ENCODE results near the gene RNF11.

The RNF11 gene

DNA sequence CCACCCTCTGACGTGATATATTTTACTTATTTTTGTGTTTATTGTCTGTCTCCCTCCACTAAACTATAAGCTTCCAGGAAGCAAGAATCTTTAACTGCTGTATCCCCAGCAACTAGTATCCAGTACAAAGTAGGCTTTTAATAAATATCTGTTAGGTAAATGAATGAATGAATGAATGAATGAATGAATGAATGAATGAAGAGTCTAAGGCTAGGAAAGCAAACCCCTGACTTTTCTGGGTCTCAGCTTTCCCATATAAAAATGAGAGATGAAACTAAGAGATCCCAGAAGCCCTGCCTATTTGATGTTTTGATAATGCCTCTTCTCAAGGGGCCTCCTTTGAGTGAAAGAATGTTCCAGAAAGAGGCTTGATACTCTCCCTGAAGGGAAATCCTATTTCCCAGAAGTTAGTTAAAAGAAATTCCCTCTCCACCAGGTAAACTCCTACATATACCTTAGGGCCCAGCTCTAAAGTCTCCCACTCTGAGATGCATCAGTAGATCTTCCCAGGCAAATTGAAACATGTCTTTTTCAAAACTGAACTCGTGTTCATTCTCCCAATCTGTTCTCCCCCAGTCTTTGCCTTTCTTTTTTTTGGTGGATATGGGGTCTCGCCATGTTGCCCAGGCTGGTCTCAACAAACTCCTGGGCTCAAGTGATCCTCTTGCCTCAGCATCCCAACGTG lies 86.5 kb downstream of the RNF11 start:
- TF ChIP-seq CTCF (IDR thresholded peaks at IDR 0.05; ENCODE audit: borderline replicate concordance, extremely low read depth, low read length, poor library complexity, severe bottlenecking), result no peak
- TF ChIP-seq EZH2 (IDR thresholded peaks at IDR 0.05; ENCODE audit: borderline replicate concordance, low read depth, low read length, severe bottlenecking), result no peak

More for the DNA sequence above, 86.5 kb downstream of the RNF11 start:
- Histone ChIP-seq H3K4me3 (ENCODE audit: low read depth in 1 of 2, low read length in 2 of 2) (no peak overlapping the region), H3K79me2 (ENCODE audit: insufficient read depth, low read length) (no peaks in the 10 kb centered on the region), H4K20me1 (ENCODE audit: insufficient read depth, low read length) (no peaks in the 10 kb centered on the region), H3K9ac (ENCODE audit: low read depth, low read length) (no peak overlapping the region), H3K27me3 (ENCODE audit: insufficient read depth, low read length, poor library complexity) (no peaks in the 10 kb centered on the region), H3K4me2 (ENCODE audit: insufficient read depth, low read length) (no peak overlapping the region), H3K36me3 (ENCODE audit: insufficient read depth, low read length) (no peaks in the 10 kb centered on the region), H3K27ac (ENCODE audit: low read length) (no peak overlapping the region), H3K4me1 (ENCODE audit: insufficient read depth, low read length) (no peaks in the 10 kb centered on the region), H2AFZ (ENCODE audit: low read depth, low read length) (no peak overlapping the region), H3K9me3 (ENCODE audit: insufficient read depth, low read length, severe bottlenecking) (no peaks in the 10 kb centered on the region)
- DNase-seq (no peak), ATAC-seq (ENCODE audit: insufficient read depth, low read depth) (no peak)

Data from DND-41 (cell line).